ENCODE measurements around the gene KASH5. TPM values are rescaled to one million over a fixed set of nuclear protein-coding genes. Genes with fewer than 3 reads are reported as not detected.

The KASH5 gene
- total and polyA plus RNA-seq, 2 of the 13 experiments (the other 11 are each of a cell fraction or from before 2014, with no cell fraction given) = not detected

DNA sequence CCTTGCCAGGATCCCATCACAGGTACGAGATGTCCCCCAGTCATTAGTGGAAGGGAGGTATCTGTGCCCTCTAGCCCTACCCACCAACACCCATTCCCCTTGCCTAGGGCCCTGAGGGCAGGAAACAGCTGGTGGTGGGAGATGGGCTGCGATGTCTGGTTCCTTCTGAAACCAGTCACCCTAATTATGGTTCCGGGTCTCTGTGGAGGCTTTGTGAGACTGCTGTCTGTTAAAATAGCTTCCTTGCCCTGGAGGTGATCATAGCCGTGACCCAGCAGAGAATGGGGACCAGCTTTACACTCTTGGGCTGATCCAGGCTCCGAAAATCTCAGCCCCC is 70.5 kb downstream of the KASH5 start:
- H3K4me2 ChIP-seq (ENCODE audit: low read depth, low read length) = no peak overlapping the region
- no peak overlapping the region for H3K4me3 ChIP-seq (replicated peaks in 1 of 3; ENCODE audit: insufficient read depth in 1 of 3, low read depth in 2 of 3, low read length in 3 of 3)
- ChIA-PET POLR2A (interaction anchor here (1.0 kb wide), 1 partner anchor 54 kb away, joined by 3 read pairs; the partner anchor contains the start of gene FCGRT), CTCF (ENCODE audit: low intra/inter-chr PET ratio, low total read pairs) (no interaction called here)
- no peaks in the 10 kb centered on the region; a peak in 1 of 5 replicates for H3K27me3 ChIP-seq (ENCODE audit: control insufficient read depth in 1 of 2, insufficient read depth in 2 of 2, low read length in 2 of 2)
- H3K9me3 ChIP-seq (ENCODE audit: low read length) = no peaks in the 10 kb centered on the region
- in situ Hi-C loops (cut with HindIII; ENCODE audit: extremely low pct_ligation_motif_present, low pct_unique_long_range_greater_than_20kb) (no loop called here), intact Hi-C loops (cut with micrococcal nuclease; ENCODE audit: unreplicated experiment) (no loop called here)
- 96% methylated on average over 4 of the region's 5 CpGs for WGBS (ENCODE audit: low lambda C conversion rate)
- ATAC-seq (no peak), FAIRE-seq (no peak), DNase-seq (ENCODE audit: low spot score) (no peak)
- H3K27ac ChIP-seq (ENCODE audit: extremely low read length, insufficient read depth, low read length) = no peak overlapping the region
- no peaks in the 10 kb centered on the region for H4K20me1 ChIP-seq (ENCODE audit: insufficient read depth, low read length)
- BruUV-seq (replicated peaks) = no TSS peak
- no peak for TF ChIP-seq ZKSCAN1 (IDR thresholded peaks at IDR 0.05; ENCODE audit: low read length)
- TF ChIP-seq ONECUT2 (CRISPR knock-in tag; IDR thresholded peaks at IDR 0.05) = no peak
- no peak for TF ChIP-seq ZBTB7B (CRISPR knock-in tag; IDR thresholded peaks at IDR 0.05)
- TF ChIP-seq, protein P1, sequence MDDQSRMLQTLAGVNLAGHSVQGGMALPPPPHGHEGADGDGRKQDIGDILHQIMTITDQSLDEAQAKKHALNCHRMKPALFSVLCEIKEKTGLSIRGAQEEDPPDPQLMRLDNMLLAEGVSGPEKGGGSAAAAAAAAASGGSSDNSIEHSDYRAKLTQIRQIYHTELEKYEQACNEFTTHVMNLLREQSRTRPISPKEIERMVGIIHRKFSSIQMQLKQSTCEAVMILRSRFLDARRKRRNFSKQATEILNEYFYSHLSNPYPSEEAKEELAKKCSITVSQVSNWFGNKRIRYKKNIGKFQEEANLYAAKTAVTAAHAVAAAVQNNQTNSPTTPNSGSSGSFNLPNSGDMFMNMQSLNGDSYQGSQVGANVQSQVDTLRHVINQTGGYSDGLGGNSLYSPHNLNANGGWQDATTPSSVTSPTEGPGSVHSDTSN (CRISPR knock-in tag; IDR thresholded peaks at IDR 0.05; ENCODE audit: borderline replicate concordance) = no peak
- TF ChIP-seq ZNF251 (CRISPR knock-in tag; IDR thresholded peaks at IDR 0.05) = no peak
- TF ChIP-seq, protein P2, sequence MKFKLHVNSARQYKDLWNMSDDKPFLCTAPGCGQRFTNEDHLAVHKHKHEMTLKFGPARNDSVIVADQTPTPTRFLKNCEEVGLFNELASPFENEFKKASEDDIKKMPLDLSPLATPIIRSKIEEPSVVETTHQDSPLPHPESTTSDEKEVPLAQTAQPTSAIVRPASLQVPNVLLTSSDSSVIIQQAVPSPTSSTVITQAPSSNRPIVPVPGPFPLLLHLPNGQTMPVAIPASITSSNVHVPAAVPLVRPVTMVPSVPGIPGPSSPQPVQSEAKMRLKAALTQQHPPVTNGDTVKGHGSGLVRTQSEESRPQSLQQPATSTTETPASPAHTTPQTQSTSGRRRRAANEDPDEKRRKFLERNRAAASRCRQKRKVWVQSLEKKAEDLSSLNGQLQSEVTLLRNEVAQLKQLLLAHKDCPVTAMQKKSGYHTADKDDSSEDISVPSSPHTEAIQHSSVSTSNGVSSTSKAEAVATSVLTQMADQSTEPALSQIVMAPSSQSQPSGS (CRISPR knock-in tag; IDR thresholded peaks at IDR 0.05) = no peak
- no peak for TF ChIP-seq TOPORS (CRISPR knock-in tag; IDR thresholded peaks at IDR 0.05)
- no peak for TF ChIP-seq POLR2A (IDR thresholded peaks at IDR 0.05; ENCODE audit: insufficient read depth in 1 of 2, low read depth in 2 of 2, low read length in 2 of 2)
- no peak for TF ChIP-seq RBAK (CRISPR knock-in tag; IDR thresholded peaks at IDR 0.05)
- TF ChIP-seq, protein P3, sequence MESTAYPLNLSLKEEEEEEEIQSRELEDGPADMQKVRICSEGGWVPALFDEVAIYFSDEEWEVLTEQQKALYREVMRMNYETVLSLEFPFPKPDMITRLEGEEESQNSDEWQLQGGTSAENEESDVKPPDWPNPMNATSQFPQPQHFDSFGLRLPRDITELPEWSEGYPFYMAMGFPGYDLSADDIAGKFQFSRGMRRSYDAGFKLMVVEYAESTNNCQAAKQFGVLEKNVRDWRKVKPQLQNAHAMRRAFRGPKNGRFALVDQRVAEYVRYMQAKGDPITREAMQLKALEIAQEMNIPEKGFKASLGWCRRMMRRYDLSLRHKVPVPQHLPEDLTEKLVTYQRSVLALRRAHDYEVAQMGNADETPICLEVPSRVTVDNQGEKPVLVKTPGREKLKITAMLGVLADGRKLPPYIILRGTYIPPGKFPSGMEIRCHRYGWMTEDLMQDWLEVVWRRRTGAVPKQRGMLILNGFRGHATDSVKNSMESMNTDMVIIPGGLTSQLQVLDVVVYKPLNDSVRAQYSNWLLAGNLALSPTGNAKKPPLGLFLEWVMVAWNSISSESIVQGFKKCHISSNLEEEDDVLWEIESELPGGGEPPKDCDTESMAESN (CRISPR knock-in tag; conservative IDR thresholded peaks at IDR 0.05) = no peak
- TF ChIP-seq ZNF335 (CRISPR knock-in tag; IDR thresholded peaks at IDR 0.05) = no peak
- TF ChIP-seq NFE2 (CRISPR knock-in tag; IDR thresholded peaks at IDR 0.05) = no peak
- TF ChIP-seq ZNF501 (CRISPR knock-in tag; IDR thresholded peaks at IDR 0.05) = no peak
- TF ChIP-seq, protein P4, sequence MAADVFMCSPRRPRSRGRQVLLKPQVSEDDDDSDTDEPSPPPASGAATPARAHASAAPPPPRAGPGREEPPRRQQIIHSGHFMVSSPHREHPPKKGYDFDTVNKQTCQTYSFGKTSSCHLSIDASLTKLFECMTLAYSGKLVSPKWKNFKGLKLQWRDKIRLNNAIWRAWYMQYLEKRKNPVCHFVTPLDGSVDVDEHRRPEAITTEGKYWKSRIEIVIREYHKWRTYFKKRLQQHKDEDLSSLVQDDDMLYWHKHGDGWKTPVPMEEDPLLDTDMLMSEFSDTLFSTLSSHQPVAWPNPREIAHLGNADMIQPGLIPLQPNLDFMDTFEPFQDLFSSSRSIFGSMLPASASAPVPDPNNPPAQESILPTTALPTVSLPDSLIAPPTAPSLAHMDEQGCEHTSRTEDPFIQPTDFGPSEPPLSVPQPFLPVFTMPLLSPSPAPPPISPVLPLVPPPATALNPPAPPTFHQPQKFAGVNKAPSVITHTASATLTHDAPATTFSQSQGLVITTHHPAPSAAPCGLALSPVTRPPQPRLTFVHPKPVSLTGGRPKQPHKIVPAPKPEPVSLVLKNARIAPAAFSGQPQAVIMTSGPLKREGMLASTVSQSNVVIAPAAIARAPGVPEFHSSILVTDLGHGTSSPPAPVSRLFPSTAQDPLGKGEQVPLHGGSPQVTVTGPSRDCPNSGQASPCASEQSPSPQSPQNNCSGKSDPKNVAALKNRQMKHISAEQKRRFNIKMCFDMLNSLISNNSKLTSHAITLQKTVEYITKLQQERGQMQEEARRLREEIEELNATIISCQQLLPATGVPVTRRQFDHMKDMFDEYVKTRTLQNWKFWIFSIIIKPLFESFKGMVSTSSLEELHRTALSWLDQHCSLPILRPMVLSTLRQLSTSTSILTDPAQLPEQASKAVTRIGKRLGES (CRISPR knock-in tag; IDR thresholded peaks at IDR 0.05; ENCODE audit: borderline replicate concordance) = no peak
- TF ChIP-seq ZNF761 (CRISPR knock-in tag; conservative IDR thresholded peaks at IDR 0.05) = no peak
- no peak for TF ChIP-seq PTBP1 (IDR thresholded peaks at IDR 0.05; ENCODE audit: low read depth, low read length, poor library complexity, severe bottlenecking)
- no peak for TF ChIP-seq PHF20 (CRISPR knock-in tag; IDR thresholded peaks at IDR 0.05)
- TF ChIP-seq, protein P5, sequence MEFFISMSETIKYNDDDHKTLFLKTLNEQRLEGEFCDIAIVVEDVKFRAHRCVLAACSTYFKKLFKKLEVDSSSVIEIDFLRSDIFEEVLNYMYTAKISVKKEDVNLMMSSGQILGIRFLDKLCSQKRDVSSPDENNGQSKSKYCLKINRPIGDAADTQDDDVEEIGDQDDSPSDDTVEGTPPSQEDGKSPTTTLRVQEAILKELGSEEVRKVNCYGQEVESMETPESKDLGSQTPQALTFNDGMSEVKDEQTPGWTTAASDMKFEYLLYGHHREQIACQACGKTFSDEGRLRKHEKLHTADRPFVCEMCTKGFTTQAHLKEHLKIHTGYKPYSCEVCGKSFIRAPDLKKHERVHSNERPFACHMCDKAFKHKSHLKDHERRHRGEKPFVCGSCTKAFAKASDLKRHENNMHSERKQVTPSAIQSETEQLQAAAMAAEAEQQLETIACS (CRISPR knock-in tag; IDR thresholded peaks at IDR 0.05) = no peak
- peaks cover 0 to 1% of the 10 kb centered on the region in 2 experiments; a peak in 1 of 5 replicates for H3K36me3 ChIP-seq (replicated peaks in 1 of 2; ENCODE audit: control insufficient read depth in 1 of 2, insufficient read depth in 2 of 2, low read length in 2 of 2)
- H3K4me1 ChIP-seq (ENCODE audit: insufficient read depth, low read length) = peaks cover 11% of the 10 kb centered on the region
- no peak overlapping the region for H2AFZ ChIP-seq (ENCODE audit: low read length)
- H3K9ac ChIP-seq (ENCODE audit: insufficient read depth, low read depth, low read length) = no peak overlapping the region; the same call in 1 of the 2 replicates
- H3K79me2 ChIP-seq (ENCODE audit: insufficient read depth, low read length) = peaks cover 11% of the 10 kb centered on the region

Measured in HepG2 (cell line).